ENCODE results near the gene LAMA2. TPM values are rescaled to one million over a fixed set of nuclear protein-coding genes. Genes with fewer than 3 reads are reported as not detected.

Gene LAMA2
- polyA plus RNA-seq, 1 of the 3 experiments (the other 2 are of a cell fraction): 0.92 TPM

DNA sequence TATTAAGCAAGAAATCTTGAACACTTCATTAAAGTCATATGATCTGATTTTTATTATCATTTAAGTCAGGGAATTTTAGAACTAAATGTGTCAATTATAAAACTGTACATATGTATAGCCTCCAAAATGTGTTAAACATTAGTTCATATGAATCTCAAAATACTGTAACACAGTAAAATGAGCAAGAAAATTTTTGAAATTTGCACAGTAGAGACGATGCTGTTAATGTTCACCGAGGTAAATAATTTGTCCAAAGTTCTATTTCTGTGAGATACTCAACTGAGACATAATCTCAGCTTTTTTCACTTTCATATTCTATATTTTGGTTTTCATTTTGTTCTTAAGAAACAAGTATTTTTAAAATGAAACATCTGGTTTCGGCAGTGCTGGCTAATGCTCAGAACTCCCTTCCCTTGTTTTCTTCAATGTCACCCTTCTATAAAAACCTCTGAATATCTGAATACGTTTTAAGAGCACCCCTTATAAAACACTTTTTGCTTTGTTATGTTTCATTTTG is 353.1 kb downstream of the LAMA2 start:
- 14% methylated on average over 4 of the region's 4 CpGs for WGBS (ENCODE audit: low lambda C conversion rate)
- no peak for DNase-seq
- no peak overlapping the region for H3K4me2 ChIP-seq

DNA sequence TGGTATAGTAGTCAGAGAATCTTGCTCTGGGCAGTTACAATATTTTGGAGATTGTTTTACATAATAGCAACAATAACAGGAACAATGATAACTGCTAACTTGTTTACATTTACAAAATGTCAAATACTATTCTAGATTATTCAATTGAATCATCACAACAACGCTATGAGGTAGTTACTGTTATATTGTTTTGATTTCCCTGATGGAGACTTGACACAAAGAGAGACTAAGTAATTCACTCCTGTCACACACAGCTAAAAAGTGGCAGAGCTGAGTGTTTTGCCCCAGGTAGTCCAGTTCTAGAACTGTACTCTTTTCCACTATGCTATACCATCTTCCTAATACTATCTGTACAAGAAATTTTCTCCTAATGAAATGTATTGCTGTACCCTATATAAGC is 356.1 kb downstream of the LAMA2 start:
- no peak overlapping the region for H3K4me3 ChIP-seq (ENCODE audit: low read depth in 2 of 2, low read length in 1 of 2)
- WGBS (ENCODE audit: low lambda C conversion rate): 0% methylated on average over 1 of the region's 1 CpG
- ChIA-PET POLR2A (no interaction called here), CTCF (interaction anchor here (0.9 to 1.3 kb wide), 2 partner anchors 13 to 14 kb away, joined by 3 to 6 read pairs; no protein-coding TSS in a partner anchor)
- no peaks in the 10 kb centered on the region for H4K20me1 ChIP-seq (ENCODE audit: insufficient read depth)
- no peaks in the 10 kb centered on the region for H3K4me1 ChIP-seq (ENCODE audit: control insufficient read depth in 1 of 2, insufficient read depth in 2 of 2, low read depth in 1 of 2, low read length in 1 of 2)
- H3K9me3 ChIP-seq: no peaks in the 10 kb centered on the region
- H3K27ac ChIP-seq (ENCODE audit: low read depth in 2 of 2, low read length in 1 of 2): no peak overlapping the region
- H3K9me2 ChIP-seq: no peaks in the 10 kb centered on the region
- H3K27me3 ChIP-seq (ENCODE audit: insufficient read depth): no peaks in the 10 kb centered on the region
- H2AFZ ChIP-seq (ENCODE audit: low read depth): no peak overlapping the region
- H3K79me2 ChIP-seq (ENCODE audit: insufficient read depth): no peaks in the 10 kb centered on the region
- no peak overlapping the region for H3K9ac ChIP-seq
- H3K4me2 ChIP-seq: no peak overlapping the region
- TF ChIP-seq GATA2 (CRISPR knock-in tag; IDR thresholded peaks at IDR 0.05) (no peak), FOXJ3 (CRISPR knock-in tag; IDR thresholded peaks at IDR 0.05) (no peak), RAD21 (IDR thresholded peaks at IDR 0.05; ENCODE audit: low read length) (no peak), NRF1 (IDR thresholded peaks at IDR 0.05; ENCODE audit: low read depth, low read length) (no peak), FOSL2 (IDR thresholded peaks at IDR 0.05; ENCODE audit: borderline replicate concordance, low read depth) (no peak), MEF2A (IDR thresholded peaks at IDR 0.05; ENCODE audit: borderline replicate concordance, low read depth) (no peak), CHD2 (IDR thresholded peaks at IDR 0.05; ENCODE audit: low read length, partially characterized antibody) (no peak), RCOR1 (IDR thresholded peaks at IDR 0.05; ENCODE audit: low read length) (no peak), SMC3 (IDR thresholded peaks at IDR 0.05; ENCODE audit: low read depth, low read length) (no peak)
- no peaks in the 10 kb centered on the region for H3F3A ChIP-seq (replicated peaks; ENCODE audit: insufficient read depth)
- no peak for DNase-seq
- no peaks in the 10 kb centered on the region for H3K36me3 ChIP-seq (replicated peaks in 1 of 2; ENCODE audit: control insufficient read depth in 1 of 2, insufficient read depth in 2 of 2, low read length in 1 of 2)

More for the DNA sequence above, 353.1 kb downstream of the LAMA2 start:
- Histone ChIP-seq H3K9me2 (no peaks in the 10 kb centered on the region), H3F3A (replicated peaks; ENCODE audit: insufficient read depth) (no peaks in the 10 kb centered on the region), H3K27me3 (ENCODE audit: insufficient read depth) (no peaks in the 10 kb centered on the region), H4K20me1 (ENCODE audit: insufficient read depth) (no peaks in the 10 kb centered on the region), H3K27ac (ENCODE audit: low read depth in 2 of 2, low read length in 1 of 2) (no peak overlapping the region), H3K9me3 (no peaks in the 10 kb centered on the region), H3K4me1 (ENCODE audit: control insufficient read depth in 1 of 2, insufficient read depth in 2 of 2, low read depth in 1 of 2, low read length in 1 of 2) (no peaks in the 10 kb centered on the region), H3K9ac (no peak overlapping the region), H3K79me2 (ENCODE audit: insufficient read depth) (no peaks in the 10 kb centered on the region), H3K4me3 (ENCODE audit: low read depth in 2 of 2, low read length in 1 of 2) (no peak overlapping the region), H2AFZ (ENCODE audit: low read depth) (no peak overlapping the region), H3K36me3 (replicated peaks in 1 of 2; ENCODE audit: control insufficient read depth in 1 of 2, insufficient read depth in 2 of 2, low read length in 1 of 2) (no peaks in the 10 kb centered on the region)
- TF ChIP-seq, protein P1, sequence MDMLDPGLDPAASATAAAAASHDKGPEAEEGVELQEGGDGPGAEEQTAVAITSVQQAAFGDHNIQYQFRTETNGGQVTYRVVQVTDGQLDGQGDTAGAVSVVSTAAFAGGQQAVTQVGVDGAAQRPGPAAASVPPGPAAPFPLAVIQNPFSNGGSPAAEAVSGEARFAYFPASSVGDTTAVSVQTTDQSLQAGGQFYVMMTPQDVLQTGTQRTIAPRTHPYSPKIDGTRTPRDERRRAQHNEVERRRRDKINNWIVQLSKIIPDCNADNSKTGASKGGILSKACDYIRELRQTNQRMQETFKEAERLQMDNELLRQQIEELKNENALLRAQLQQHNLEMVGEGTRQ (IDR thresholded peaks at IDR 0.05; ENCODE audit: borderline replicate concordance, low read depth, low read length): no peak
- TF ChIP-seq RFX5 (IDR thresholded peaks at IDR 0.05; ENCODE audit: low read length): no peak
- TF ChIP-seq CHD2 (IDR thresholded peaks at IDR 0.05; ENCODE audit: low read length, partially characterized antibody): no peak
- no peak for TF ChIP-seq JUND (IDR thresholded peaks at IDR 0.05)
- no peak for TF ChIP-seq TAF1 (IDR thresholded peaks at IDR 0.05; ENCODE audit: borderline replicate concordance, low read depth, low read length)
- no peak for TF ChIP-seq RXRA (IDR thresholded peaks at IDR 0.05; ENCODE audit: borderline replicate concordance, low read depth)
- TF ChIP-seq ELF1 (IDR thresholded peaks at IDR 0.05): no peak
- TF ChIP-seq, protein P2, sequence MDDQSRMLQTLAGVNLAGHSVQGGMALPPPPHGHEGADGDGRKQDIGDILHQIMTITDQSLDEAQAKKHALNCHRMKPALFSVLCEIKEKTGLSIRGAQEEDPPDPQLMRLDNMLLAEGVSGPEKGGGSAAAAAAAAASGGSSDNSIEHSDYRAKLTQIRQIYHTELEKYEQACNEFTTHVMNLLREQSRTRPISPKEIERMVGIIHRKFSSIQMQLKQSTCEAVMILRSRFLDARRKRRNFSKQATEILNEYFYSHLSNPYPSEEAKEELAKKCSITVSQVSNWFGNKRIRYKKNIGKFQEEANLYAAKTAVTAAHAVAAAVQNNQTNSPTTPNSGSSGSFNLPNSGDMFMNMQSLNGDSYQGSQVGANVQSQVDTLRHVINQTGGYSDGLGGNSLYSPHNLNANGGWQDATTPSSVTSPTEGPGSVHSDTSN (IDR thresholded peaks at IDR 0.05): no peak
- no peak for TF ChIP-seq SIN3A (IDR thresholded peaks at IDR 0.05; ENCODE audit: borderline replicate concordance, low read depth, low read length)
- no peak for TF ChIP-seq TCF12 (IDR thresholded peaks at IDR 0.05)
- TF ChIP-seq, protein P3, sequence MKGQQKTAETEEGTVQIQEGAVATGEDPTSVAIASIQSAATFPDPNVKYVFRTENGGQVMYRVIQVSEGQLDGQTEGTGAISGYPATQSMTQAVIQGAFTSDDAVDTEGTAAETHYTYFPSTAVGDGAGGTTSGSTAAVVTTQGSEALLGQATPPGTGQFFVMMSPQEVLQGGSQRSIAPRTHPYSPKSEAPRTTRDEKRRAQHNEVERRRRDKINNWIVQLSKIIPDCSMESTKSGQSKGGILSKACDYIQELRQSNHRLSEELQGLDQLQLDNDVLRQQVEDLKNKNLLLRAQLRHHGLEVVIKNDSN (IDR thresholded peaks at IDR 0.05; ENCODE audit: borderline replicate concordance, low read depth): no peak
- TF ChIP-seq, protein P4, sequence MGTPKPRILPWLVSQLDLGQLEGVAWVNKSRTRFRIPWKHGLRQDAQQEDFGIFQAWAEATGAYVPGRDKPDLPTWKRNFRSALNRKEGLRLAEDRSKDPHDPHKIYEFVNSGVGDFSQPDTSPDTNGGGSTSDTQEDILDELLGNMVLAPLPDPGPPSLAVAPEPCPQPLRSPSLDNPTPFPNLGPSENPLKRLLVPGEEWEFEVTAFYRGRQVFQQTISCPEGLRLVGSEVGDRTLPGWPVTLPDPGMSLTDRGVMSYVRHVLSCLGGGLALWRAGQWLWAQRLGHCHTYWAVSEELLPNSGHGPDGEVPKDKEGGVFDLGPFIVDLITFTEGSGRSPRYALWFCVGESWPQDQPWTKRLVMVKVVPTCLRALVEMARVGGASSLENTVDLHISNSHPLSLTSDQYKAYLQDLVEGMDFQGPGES (IDR thresholded peaks at IDR 0.05; ENCODE audit: low read depth, low read length): no peak
- TF ChIP-seq EZH2phosphoT487 (IDR thresholded peaks at IDR 0.05; ENCODE audit: borderline replicate concordance, low read depth): no peak
- TF ChIP-seq TEAD4 (IDR thresholded peaks at IDR 0.05; ENCODE audit: borderline replicate concordance, insufficient read depth): no peak
- no peak for TF ChIP-seq EP300 (IDR thresholded peaks at IDR 0.05; ENCODE audit: borderline replicate concordance in 1 of 2, low read depth in 1 of 2, low read length in 1 of 2)
- no peak for TF ChIP-seq NRF1 (IDR thresholded peaks at IDR 0.05; ENCODE audit: low read depth, low read length)
- POLR2A ChIA-PET: no interaction called here
- CTCF ChIA-PET: no interaction called here

Data from SK-N-SH (cell line).